Measurements from ENCODE around the gene CASZ1.

CASZ1 gene

DNA sequence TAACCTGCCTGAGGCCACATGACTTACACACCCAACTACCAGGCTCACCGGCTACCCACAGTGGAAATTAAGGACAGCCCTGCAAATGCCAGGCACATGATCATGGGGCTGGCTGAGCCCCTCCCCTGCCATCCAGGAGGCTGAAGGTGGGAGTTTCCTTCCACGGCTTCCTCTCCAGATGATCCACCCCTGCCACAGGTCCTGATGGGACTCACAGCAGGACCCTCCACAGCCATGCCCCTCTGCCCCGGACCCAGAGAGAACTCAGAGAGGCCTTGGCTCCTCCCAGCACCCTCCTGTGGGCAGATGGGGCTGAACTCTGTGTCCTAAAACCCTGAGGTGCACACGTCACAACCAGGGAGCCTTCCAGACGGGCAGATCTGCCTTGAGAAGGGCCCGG, 29.1 kb upstream of the CASZ1 start:
- Histone ChIP-seq H3K4me3 (ENCODE audit: low read depth in 1 of 2, low read length in 2 of 2) (no peak overlapping the region), H2AFZ (ENCODE audit: low read depth, low read length) (no peak overlapping the region), H4K20me1 (ENCODE audit: insufficient read depth, low read length) (no peaks in the 10 kb centered on the region), H3K27ac (ENCODE audit: low read length) (no peak overlapping the region), H3K9ac (ENCODE audit: low read depth, low read length) (no peak overlapping the region), H3K9me3 (ENCODE audit: insufficient read depth, low read length, severe bottlenecking) (no peaks in the 10 kb centered on the region), H3K36me3 (ENCODE audit: insufficient read depth, low read length) (no peaks in the 10 kb centered on the region), H3K4me1 (ENCODE audit: insufficient read depth, low read length) (no peaks in the 10 kb centered on the region), H3K27me3 (ENCODE audit: insufficient read depth, low read length, poor library complexity) (peaks cover 2% of the 10 kb centered on the region), H3K4me2 (ENCODE audit: insufficient read depth, low read length) (no peak overlapping the region), H3K79me2 (ENCODE audit: insufficient read depth, low read length) (no peaks in the 10 kb centered on the region)
- DNase-seq, result no peak
- TF ChIP-seq CTCF (IDR thresholded peaks at IDR 0.05; ENCODE audit: borderline replicate concordance, extremely low read depth, low read length, poor library complexity, severe bottlenecking), result no peak
- no peak for ATAC-seq (ENCODE audit: insufficient read depth, low read depth)

- Histone ChIP-seq H2AFZ (ENCODE audit: low read depth, low read length) (no peak overlapping the region), H3K4me1 (ENCODE audit: insufficient read depth, low read length) (no peaks in the 10 kb centered on the region), H3K27ac (ENCODE audit: low read length) (no peak overlapping the region), H3K9ac (ENCODE audit: low read depth, low read length) (no peak overlapping the region), H3K27me3 (ENCODE audit: insufficient read depth, low read length, poor library complexity) (peaks cover 2% of the 10 kb centered on the region), H3K9me3 (ENCODE audit: insufficient read depth, low read length, severe bottlenecking) (no peaks in the 10 kb centered on the region), H3K36me3 (ENCODE audit: insufficient read depth, low read length) (no peaks in the 10 kb centered on the region), H4K20me1 (ENCODE audit: insufficient read depth, low read length) (no peaks in the 10 kb centered on the region), H3K4me2 (ENCODE audit: insufficient read depth, low read length) (no peak overlapping the region), H3K4me3 (ENCODE audit: low read depth in 1 of 2, low read length in 2 of 2) (no peak overlapping the region), H3K79me2 (ENCODE audit: insufficient read depth, low read length) (no peaks in the 10 kb centered on the region)
- no peak for TF ChIP-seq EZH2 (IDR thresholded peaks at IDR 0.05; ENCODE audit: borderline replicate concordance, low read depth, low read length, severe bottlenecking)
- TF ChIP-seq CTCF (IDR thresholded peaks at IDR 0.05; ENCODE audit: borderline replicate concordance, extremely low read depth, low read length, poor library complexity, severe bottlenecking), result no peak
- ATAC-seq (ENCODE audit: insufficient read depth, low read depth) (no peak), DNase-seq (no peak)
Observed at GRCh38 chr1:10824821-10825540, 28.5 kb upstream of the CASZ1 start.

- no peaks in the 10 kb centered on the region for H3K36me3 ChIP-seq (ENCODE audit: insufficient read depth, low read length)
- no peak overlapping the region for H3K4me2 ChIP-seq (ENCODE audit: insufficient read depth, low read length)
- no peak overlapping the region for H3K9ac ChIP-seq (ENCODE audit: low read depth, low read length)
- H3K4me3 ChIP-seq (ENCODE audit: low read depth in 1 of 2, low read length in 2 of 2), result no peak overlapping the region
- DNase-seq (no peak), ATAC-seq (ENCODE audit: insufficient read depth, low read depth) (no peak)
- H4K20me1 ChIP-seq (ENCODE audit: insufficient read depth, low read length), result 0 out of 2 replicates have a peak, but pooled peaks cover 4% of the 10 kb centered on the region
- no peaks in the 10 kb centered on the region for H3K9me3 ChIP-seq (ENCODE audit: insufficient read depth, low read length, severe bottlenecking)
- peaks cover 6% of the 10 kb centered on the region for H3K27me3 ChIP-seq (ENCODE audit: insufficient read depth, low read length, poor library complexity)
- no peak overlapping the region for H2AFZ ChIP-seq (ENCODE audit: low read depth, low read length)
- no peaks in the 10 kb centered on the region for H3K4me1 ChIP-seq (ENCODE audit: insufficient read depth, low read length)
- TF ChIP-seq EZH2 (IDR thresholded peaks at IDR 0.05; ENCODE audit: borderline replicate concordance, low read depth, low read length, severe bottlenecking), result no peak
- TF ChIP-seq CTCF (IDR thresholded peaks at IDR 0.05; ENCODE audit: borderline replicate concordance, extremely low read depth, low read length, poor library complexity, severe bottlenecking), result no peak
- no peaks in the 10 kb centered on the region for H3K79me2 ChIP-seq (ENCODE audit: insufficient read depth, low read length)
- no peak overlapping the region for H3K27ac ChIP-seq (ENCODE audit: low read length)
Observed at GRCh38 chr1:10823000-10823401, 26.6 kb upstream of the CASZ1 start.

Data from DND-41 (cell line).